Measurements from ENCODE around the gene TAF10. TPM values are rescaled to one million over a fixed set of nuclear protein-coding genes. Genes with fewer than 3 reads are reported as not detected.

The TAF10 gene
- total RNA-seq, 2 experiments from 2014 or later, result 133 to 152 TPM

GRCh38 chr11:6574816-6575715 lies 37.0 kb downstream of the TAF10 start:
- no peak overlapping the region for H3K27ac Mint-ChIP-seq
- ChIA-PET CTCF (interaction anchor here (0.7 to 1.1 kb wide), 2 partner anchors 12 to 111 kb away, joined by 3 read pairs; no protein-coding TSS in a partner anchor), POLR2A (no interaction called here)
- intact Hi-C loops (cut with DNase I, micrococcal nuclease), result no loop called here
- DNase-seq (no peak), ATAC-seq (no peak)
- no peaks in the 10 kb centered on the region for H3K27me3 Mint-ChIP-seq
- no peaks in the 10 kb centered on the region for H3K9me3 Mint-ChIP-seq (ENCODE audit: low read depth)
- peaks cover 7% of the 10 kb centered on the region for H3K4me1 Mint-ChIP-seq
- H3K4me3 Mint-ChIP-seq, result no peak overlapping the region
- H3K36me3 Mint-ChIP-seq (ENCODE audit: low read depth), result peaks cover 12% of the 10 kb centered on the region

- ATAC-seq (no peak), DNase-seq (no peak)
- no peak overlapping the region for H3K27ac Mint-ChIP-seq
- peaks cover 16% of the 10 kb centered on the region for H3K36me3 Mint-ChIP-seq (ENCODE audit: low read depth)
- POLR2A ChIA-PET, result no interaction called here
- H3K4me3 Mint-ChIP-seq, result no peak overlapping the region
- H3K4me1 Mint-ChIP-seq, result peaks cover 7% of the 10 kb centered on the region
- no peaks in the 10 kb centered on the region for H3K9me3 Mint-ChIP-seq (ENCODE audit: low read depth)
- intact Hi-C loops (cut with DNase I, micrococcal nuclease), result no loop called here
- CTCF ChIA-PET, result no interaction called here
- H3K27me3 Mint-ChIP-seq, result no peaks in the 10 kb centered on the region
These were observed 39.8 kb downstream of the TAF10 start for GRCh38 chr11:6572215-6572614.

GRCh38 chr11:6571434-6572008 lies 40.5 kb downstream of the TAF10 start:
- H3K4me3 Mint-ChIP-seq, result no peak overlapping the region
- no peak for DNase-seq
- intact Hi-C loops (cut with DNase I, micrococcal nuclease), result no loop called here
- ChIA-PET CTCF (no interaction called here), POLR2A (no interaction called here)
- H3K9me3 Mint-ChIP-seq (ENCODE audit: low read depth), result no peaks in the 10 kb centered on the region
- H3K4me1 Mint-ChIP-seq, result peaks cover 7% of the 10 kb centered on the region
- no peak overlapping the region for H3K27ac Mint-ChIP-seq
- no peak for ATAC-seq
- no peaks in the 10 kb centered on the region for H3K27me3 Mint-ChIP-seq
- peaks cover 16% of the 10 kb centered on the region for H3K36me3 Mint-ChIP-seq (ENCODE audit: low read depth)

- Mint-ChIP-seq H3K36me3 (ENCODE audit: low read depth) (peaks cover 16% of the 10 kb centered on the region), H3K27me3 (no peaks in the 10 kb centered on the region), H3K27ac (no peak overlapping the region), H3K4me3 (no peak overlapping the region), H3K9me3 (ENCODE audit: low read depth) (no peaks in the 10 kb centered on the region), H3K4me1 (peaks cover 7% of the 10 kb centered on the region)
- ATAC-seq (no peak), DNase-seq (no peak)
- intact Hi-C loops (cut with DNase I, micrococcal nuclease), result no loop called here
- ChIA-PET CTCF (interaction anchor here (0.6 to 1.4 kb wide), 3 partner anchors 135 to 208 kb away, joined by 3 read pairs; no protein-coding TSS in a partner anchor), POLR2A (no interaction called here)
These were observed 41.2 kb downstream of the TAF10 start for GRCh38 chr11:6570691-6571427.

- DNase-seq (no peak), ATAC-seq (no peak)
- Mint-ChIP-seq H3K4me3 (no peak overlapping the region), H3K27ac (no peak overlapping the region), H3K36me3 (ENCODE audit: low read depth) (peaks cover 17% of the 10 kb centered on the region), H3K4me1 (peaks cover 2% of the 10 kb centered on the region), H3K9me3 (ENCODE audit: low read depth) (no peaks in the 10 kb centered on the region), H3K27me3 (no peaks in the 10 kb centered on the region)
- intact Hi-C loops (cut with DNase I, micrococcal nuclease), result no loop called here
- ChIA-PET CTCF (interaction anchor here (1.1 to 1.4 kb wide), 2 partner anchors 126 to 137 kb away, joined by 3 to 4 read pairs; no protein-coding TSS in a partner anchor), POLR2A (no interaction called here)
These were observed 42.3 kb downstream of the TAF10 start for GRCh38 chr11:6569706-6570105.

- ATAC-seq (no peak), DNase-seq (no peak)
- no peak overlapping the region for H3K27ac Mint-ChIP-seq
- POLR2A ChIA-PET, result no interaction called here
- H3K4me3 Mint-ChIP-seq, result no peak overlapping the region
- CTCF ChIA-PET, result interaction anchor here (0.6 to 1.0 kb wide), 3 partner anchors 189 to 454 kb away, joined by 3 read pairs; no protein-coding TSS in a partner anchor
- no peaks in the 10 kb centered on the region for H3K27me3 Mint-ChIP-seq
- H3K36me3 Mint-ChIP-seq (ENCODE audit: low read depth), result peaks cover 14% of the 10 kb centered on the region
- no peaks in the 10 kb centered on the region for H3K9me3 Mint-ChIP-seq (ENCODE audit: low read depth)
- intact Hi-C loops (cut with DNase I, micrococcal nuclease), result no loop called here
- peaks cover 2% of the 10 kb centered on the region for H3K4me1 Mint-ChIP-seq
These were observed 43.7 kb downstream of the TAF10 start for GRCh38 chr11:6568191-6568918.

GRCh38 chr11:6567371-6567745 lies 44.7 kb downstream of the TAF10 start:
- Mint-ChIP-seq H3K9me3 (ENCODE audit: low read depth) (no peaks in the 10 kb centered on the region), H3K4me1 (peaks cover 2% of the 10 kb centered on the region), H3K27ac (no peak overlapping the region), H3K4me3 (no peak overlapping the region), H3K27me3 (no peaks in the 10 kb centered on the region), H3K36me3 (ENCODE audit: low read depth) (peaks cover 15% of the 10 kb centered on the region)
- no peak for ATAC-seq
- intact Hi-C loops (cut with DNase I, micrococcal nuclease), result no loop called here
- ChIA-PET CTCF (interaction anchor here (0.9 to 1.0 kb wide), 2 partner anchors 188 to 213 kb away, joined by 3 read pairs; no protein-coding TSS in a partner anchor), POLR2A (no interaction called here)
- no peak for DNase-seq

GRCh38 chr11:6566704-6567370 lies 45.2 kb downstream of the TAF10 start:
- Mint-ChIP-seq H3K36me3 (ENCODE audit: low read depth) (peaks cover 13% of the 10 kb centered on the region), H3K27ac (no peak overlapping the region), H3K4me1 (peaks cover under 1% of the 10 kb centered on the region), H3K27me3 (no peaks in the 10 kb centered on the region), H3K9me3 (ENCODE audit: low read depth) (no peaks in the 10 kb centered on the region), H3K4me3 (no peak overlapping the region)
- intact Hi-C loops (cut with DNase I, micrococcal nuclease), result no loop called here
- no peak for DNase-seq
- ATAC-seq, result no peak
- CTCF ChIA-PET, result no interaction called here
- POLR2A ChIA-PET, result no interaction called here

- ChIA-PET POLR2A (no interaction called here), CTCF (interaction anchor here (0.7 kb wide), 1 partner anchor 187 kb away, joined by 3 read pairs; no protein-coding TSS in a partner anchor)
- Mint-ChIP-seq H3K9me3 (ENCODE audit: low read depth) (no peaks in the 10 kb centered on the region), H3K4me1 (no peaks in the 10 kb centered on the region), H3K36me3 (ENCODE audit: low read depth) (peaks cover 11% of the 10 kb centered on the region), H3K27ac (no peak overlapping the region), H3K4me3 (no peak overlapping the region), H3K27me3 (no peaks in the 10 kb centered on the region)
- intact Hi-C loops (cut with DNase I, micrococcal nuclease), result no loop called here
- ATAC-seq (no peak), DNase-seq (no peak)
These were observed 45.9 kb downstream of the TAF10 start for GRCh38 chr11:6565988-6566703.

GRCh38 chr11:6565325-6565724 lies 46.7 kb downstream of the TAF10 start:
- Mint-ChIP-seq H3K4me1 (no peaks in the 10 kb centered on the region), H3K27me3 (no peaks in the 10 kb centered on the region), H3K9me3 (ENCODE audit: low read depth) (no peaks in the 10 kb centered on the region), H3K27ac (no peak overlapping the region), H3K4me3 (no peak overlapping the region), H3K36me3 (ENCODE audit: low read depth) (peaks cover 11% of the 10 kb centered on the region)
- POLR2A ChIA-PET, result no interaction called here
- ATAC-seq, result no peak
- CTCF ChIA-PET, result interaction anchor here (0.7 kb wide), 1 partner anchor 187 kb away, joined by 3 read pairs; no protein-coding TSS in a partner anchor
- intact Hi-C loops (cut with DNase I, micrococcal nuclease), result no loop called here
- no peak for DNase-seq

All from activated CD4-positive, alpha-beta T cell treated with anti-CD3 and anti-CD28 coated beads for 36 hours (primary cell).